AG09319 (cell line): Measurements from ENCODE around the gene MON2.

Experiments used
- DNase-seq: peaks from one replicate; pipeline ENCODE4 v3.0.0-alpha.2; 2010; ENCODE audit warnings: low read depth; ENCODE audit errors: extremely low read depth
- TF ChIP-seq, protein P1 (sequence below): IDR thresholded peaks from 2 replicates; pipeline ENCODE4 v1.5.1; 2011; ENCODE audit warnings: low read depth, mild to moderate bottlenecking, inconsistent platforms, low read length, moderate library complexity

The MON2 gene

GRCh38 chr12:62640910-62641448, 174.4 kb downstream of the MON2 start:
- no peak for DNase-seq
- TF ChIP-seq, protein P1, sequence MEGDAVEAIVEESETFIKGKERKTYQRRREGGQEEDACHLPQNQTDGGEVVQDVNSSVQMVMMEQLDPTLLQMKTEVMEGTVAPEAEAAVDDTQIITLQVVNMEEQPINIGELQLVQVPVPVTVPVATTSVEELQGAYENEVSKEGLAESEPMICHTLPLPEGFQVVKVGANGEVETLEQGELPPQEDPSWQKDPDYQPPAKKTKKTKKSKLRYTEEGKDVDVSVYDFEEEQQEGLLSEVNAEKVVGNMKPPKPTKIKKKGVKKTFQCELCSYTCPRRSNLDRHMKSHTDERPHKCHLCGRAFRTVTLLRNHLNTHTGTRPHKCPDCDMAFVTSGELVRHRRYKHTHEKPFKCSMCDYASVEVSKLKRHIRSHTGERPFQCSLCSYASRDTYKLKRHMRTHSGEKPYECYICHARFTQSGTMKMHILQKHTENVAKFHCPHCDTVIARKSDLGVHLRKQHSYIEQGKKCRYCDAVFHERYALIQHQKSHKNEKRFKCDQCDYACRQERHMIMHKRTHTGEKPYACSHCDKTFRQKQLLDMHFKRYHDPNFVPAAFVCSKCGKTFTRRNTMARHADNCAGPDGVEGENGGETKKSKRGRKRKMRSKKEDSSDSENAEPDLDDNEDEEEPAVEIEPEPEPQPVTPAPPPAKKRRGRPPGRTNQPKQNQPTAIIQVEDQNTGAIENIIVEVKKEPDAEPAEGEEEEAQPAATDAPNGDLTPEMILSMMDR: no peak

DNA sequence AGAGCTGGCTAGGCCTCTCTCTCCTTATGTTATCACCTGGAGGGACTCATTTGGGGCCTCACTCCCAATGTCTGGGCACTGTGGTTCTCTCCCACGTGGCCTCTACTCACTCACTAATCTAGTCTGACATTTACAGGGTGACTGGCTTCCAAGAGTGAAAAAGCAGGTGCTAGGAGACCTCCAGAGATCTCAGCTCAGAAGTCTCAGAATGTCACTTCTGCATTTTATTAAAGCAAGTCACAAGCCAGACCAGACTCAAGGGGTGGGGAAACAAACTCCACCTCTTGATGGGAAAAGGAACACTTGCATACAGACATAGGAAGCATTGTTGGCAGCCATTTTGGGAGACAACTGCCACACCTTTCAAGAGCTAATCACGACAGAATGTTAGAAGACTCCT, 175.9 kb downstream of the MON2 start:
- no peak for DNase-seq
- TF ChIP-seq, protein P1: no peak

GRCh38 chr12:62643486-62643885, 176.9 kb downstream of the MON2 start:
- TF ChIP-seq, protein P1: no peak
- DNase-seq: no peak

- no peak for DNase-seq
Observed at GRCh38 chr12:62646566-62646965, 179.9 kb downstream of the MON2 start.

DNA sequence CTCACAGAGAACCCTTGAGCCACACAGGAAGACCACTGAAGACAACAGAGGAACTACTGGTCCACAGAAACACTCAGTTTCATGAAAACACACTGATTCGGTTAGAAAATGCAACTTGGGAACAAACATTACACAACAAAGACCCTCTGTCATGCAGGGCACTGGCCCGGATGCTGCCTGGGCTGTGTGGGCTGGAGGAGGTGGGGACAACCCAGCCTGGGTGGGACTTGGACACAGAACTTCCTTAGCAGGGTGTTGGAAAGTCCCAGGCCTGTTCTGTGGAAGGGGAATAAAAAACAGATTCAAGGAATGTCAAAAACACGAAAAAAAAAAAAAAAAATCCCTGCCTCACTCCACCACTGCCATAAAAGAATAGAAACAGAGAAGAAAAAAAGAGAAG, 181.0 kb downstream of the MON2 start:
- TF ChIP-seq, protein P1: no peak
- DNase-seq: no peak

More at GRCh38 chr12:62646566-62646965, 179.9 kb downstream of the MON2 start:
- TF ChIP-seq, protein P1: no peak

GRCh38 chr12:62649412-62650138, 182.9 kb downstream of the MON2 start:
- TF ChIP-seq, protein P1: no peak

More at GRCh38 chr12:62649412-62650138, 182.9 kb downstream of the MON2 start:
- no peak for DNase-seq
